Stimulated activated CD8-positive, alpha-beta memory T cell treated with anti-CD3 and anti-CD28 coated beads, Interleukin-7, amount 100 ng/mL, for 4 hours (primary cell): ENCODE measurements around the gene WNT3A.

Experiments used
- DNase-seq, 2 donors: peaks; one replicate each; pipeline ENCODE4 v3.0.0-alpha.2; 2020; ENCODE audit warnings: low read depth in 2 of 2

The WNT3A gene

DNA sequence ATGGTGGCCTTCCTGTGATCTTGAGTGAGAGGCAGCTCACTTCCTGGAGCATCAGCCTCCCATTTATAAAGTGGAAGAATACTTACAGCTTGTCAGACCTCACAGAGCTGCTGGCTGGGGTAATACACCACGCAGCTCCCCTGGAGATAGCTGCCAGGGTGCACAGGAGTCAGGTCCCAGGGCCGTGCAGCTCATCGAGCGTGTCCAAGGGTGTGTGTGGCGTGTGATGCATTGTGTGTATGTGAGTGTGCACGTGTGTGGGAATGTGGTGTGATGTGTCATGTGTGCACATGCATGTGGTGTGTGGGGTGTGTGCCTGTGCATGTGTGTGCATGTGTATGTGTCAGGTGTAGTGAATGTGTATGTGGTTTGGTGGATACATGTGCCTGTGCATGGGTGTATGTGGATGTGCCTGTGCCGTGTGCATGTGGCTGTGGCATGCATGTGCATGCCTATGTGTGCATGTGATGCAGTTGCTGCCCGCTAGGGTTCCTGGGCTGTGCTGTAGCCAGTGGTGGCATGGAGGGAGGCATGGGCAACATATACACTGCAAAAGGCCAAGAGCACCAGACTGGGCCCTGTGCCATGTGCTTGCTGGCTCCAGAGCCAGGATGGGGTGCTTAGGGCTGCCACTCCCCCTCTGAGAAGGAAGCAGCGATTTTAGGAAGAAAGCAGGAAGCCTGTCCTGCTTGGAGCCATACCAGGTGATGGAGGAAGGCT lies 24.6 kb downstream of the WNT3A start:
- DNase-seq, result no peak

DNA sequence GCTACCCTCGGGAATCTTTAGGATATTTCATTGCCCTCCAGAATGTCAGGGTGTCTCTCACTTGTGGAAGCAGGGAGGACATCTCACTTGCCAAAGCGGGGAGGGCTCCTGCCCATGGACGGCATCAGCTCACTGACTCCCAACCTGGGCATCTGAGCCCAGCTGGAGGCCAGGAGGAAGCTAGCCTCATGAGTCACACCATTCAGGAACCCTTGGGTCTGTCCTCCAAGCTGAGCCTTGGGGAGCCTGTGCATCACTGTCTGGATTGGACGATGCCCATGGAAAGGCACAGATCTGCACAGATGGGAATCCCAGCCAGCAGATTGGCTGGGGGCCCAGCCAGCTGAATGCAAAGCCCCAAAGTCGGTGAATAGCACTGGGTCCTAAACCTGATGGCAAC lies 25.2 kb downstream of the WNT3A start:
- DNase-seq, result no peak

DNA sequence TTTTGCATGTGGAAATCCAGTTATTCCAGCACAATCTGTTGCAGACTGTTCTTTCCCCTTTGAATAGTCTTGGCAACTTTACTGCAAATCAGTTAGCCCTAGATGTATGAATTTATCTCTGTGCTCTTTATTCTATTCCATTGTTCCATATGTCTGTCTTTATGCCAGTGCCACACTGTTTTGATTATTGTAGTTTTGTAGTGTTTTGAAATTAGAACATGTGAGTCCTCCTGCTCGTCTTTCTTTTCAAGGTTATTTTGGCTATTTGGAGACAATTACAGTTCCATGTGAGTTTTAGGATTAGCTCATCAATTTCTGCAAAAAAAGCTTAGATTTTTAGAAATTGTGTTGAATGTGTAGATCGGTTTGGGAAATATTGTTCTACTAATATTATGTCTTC lies 26.6 kb downstream of the WNT3A start:
- no peak for DNase-seq

DNA sequence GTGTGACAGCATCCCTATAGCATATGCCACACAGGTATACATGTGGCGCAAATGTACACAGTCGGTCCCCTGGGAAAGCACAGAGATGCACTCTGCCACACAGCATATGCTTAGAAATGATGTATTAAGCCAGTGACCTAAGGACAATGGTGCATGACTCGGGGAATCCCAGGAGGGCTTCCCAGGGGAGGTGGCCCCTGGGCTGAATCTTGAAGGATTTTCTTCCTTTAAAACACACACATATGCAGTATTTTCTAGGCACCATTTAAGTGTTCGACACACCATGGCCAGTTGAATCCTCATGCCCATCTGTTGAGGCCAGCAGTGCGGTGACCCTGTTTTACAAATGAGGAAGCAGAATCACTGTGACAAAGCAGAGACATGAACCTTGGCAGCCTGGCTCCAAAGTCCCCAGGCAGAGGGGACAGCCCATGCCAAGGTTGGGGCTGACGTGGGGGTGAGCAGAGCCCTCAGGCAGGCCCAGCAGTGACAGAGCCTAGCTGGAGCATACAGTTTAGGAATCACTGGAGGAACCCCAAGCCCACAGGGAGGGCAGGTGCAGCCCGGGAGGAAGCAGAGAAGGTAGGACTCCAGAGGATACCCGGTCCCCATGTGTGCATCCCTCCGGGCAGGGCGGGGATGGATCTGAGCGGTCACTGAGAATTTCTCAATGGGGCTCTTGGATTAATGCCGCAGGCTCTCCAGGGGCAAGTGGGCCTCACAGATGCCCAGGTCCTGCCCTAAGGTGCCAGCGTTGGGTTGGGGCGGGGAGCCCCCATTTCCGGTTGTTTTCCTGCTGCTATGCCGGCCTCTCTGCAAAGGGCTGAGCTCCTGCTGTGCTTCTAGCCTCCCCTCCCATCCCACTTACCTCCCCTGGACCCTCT lies 28.4 kb downstream of the WNT3A start:
- DNase-seq, result no peak

DNA sequence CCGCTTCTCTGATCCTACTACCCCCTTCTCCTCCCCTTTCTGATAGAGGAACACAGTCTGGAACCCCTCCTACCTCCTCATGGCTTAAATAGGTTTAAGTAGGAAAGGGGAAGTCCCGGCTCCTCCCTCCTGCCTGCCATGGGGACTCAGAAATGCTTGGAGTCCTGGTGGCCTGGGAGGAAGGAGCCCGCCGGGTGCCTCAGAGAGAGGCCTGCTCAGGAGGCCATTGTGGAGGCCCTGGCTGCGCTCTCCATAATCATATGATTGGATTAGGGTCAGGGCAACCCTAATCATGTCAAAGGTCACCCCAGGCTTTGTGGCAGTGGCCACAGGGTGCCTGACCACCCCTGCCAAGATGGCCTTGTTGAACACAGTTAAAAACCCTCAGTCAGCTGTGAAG lies 29.0 kb downstream of the WNT3A start:
- no peak for DNase-seq

DNA sequence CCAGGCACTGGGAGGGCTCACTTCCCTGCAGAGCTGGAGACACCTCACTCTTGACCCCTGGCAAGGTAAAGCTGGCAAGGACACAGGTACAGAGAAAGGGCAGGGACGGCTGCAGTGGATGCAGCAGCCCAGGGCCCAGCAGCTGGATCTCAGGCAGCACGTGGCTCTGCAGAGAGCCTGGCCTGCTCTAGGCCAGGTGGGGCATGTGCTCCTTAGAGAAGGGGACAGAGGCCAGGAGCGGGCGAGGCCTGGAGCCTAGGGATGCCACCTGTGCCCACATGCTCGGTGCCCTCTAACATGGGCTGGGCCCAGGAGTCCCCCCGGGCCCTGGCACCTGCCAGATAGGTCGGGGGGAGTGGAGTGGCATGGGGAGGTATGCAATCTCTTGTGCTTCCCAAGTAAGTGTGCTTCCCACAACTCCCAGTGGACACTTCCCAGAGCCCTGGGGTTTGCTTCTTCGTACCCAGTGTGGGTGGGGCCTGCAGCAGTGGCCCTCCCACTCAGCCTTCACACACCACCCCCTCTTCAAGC lies 30.0 kb downstream of the WNT3A start:
- DNase-seq, result no peak

DNA sequence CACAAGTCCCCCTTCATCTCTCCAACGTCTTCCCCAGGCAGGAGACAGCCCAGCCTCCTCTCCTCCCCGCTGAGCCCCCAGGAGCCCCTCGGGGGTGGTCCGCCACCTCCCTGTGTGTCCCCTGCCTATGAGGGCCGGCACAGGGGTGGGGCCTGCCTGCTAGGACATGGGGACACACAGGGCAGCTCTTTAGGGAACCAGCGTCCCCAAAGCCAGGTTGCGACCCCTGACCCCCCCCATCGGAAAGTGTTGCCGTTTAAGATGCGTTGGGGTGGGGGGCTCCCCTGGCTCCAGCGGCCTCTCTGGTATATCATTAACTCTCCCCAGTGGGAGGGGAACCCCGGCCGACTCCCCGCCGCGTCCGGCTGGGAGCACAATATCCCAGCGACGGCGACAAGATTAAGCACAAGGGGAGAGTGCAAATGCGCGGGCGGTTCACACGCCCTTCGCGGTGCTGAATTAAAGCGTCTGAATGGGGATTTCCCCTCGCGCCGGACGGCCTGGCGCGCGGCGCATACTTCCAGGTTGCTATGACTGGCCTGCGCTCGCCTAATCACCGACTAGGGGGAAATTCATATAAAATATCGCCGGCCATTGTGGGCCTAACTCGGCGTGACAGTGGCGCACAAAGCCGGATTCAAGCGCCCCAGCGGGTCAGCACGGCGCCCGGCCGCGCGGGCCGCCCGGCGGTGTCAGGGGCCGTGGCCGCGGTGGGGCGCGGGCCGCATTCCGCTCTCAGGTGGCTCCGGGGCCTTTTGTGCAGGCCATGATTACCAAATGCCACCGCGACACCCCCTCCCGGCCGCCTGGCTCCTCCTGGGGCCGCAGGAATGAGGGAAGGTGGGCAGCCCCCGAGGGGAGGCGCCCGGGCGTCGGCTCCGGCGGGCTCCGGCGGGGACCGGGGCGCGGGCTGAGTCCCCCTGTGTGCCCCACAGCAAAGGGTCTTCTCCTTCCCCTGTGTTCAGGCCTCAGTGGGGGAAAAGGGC lies 30.9 kb downstream of the WNT3A start:
- DNase-seq, result peak in 1 of 2 donors; percentile 18

DNA sequence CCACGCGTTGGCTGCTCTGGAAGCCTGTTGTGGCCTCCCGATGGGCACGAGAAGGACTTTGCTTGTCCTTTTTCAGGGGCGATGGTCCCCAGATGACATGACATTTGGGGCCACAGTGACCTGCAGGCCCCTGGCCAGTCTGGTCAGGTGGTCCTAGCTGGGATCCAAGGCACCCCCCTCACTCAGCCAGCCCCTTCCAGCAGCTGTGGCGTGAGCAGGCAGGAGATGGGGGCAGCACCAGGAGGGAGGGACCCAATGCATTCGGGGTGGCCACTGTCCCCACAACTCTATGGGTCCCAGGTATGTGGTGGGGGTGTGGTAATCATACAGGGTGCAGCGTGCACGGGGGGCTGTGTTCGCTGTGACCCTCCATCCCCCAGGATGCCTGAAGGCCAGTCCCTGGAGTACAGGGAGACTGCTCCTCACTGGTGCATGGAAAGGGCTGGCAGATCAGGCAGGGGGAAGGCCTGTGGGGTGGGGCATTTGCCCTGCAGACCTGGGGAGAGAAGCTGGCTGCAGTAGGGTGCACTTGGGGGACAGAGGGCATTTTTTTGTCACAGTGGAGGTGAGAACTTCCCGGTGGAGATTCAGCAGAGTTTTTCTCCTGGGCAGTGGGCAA lies 31.7 kb downstream of the WNT3A start:
- DNase-seq, result no peak

DNA sequence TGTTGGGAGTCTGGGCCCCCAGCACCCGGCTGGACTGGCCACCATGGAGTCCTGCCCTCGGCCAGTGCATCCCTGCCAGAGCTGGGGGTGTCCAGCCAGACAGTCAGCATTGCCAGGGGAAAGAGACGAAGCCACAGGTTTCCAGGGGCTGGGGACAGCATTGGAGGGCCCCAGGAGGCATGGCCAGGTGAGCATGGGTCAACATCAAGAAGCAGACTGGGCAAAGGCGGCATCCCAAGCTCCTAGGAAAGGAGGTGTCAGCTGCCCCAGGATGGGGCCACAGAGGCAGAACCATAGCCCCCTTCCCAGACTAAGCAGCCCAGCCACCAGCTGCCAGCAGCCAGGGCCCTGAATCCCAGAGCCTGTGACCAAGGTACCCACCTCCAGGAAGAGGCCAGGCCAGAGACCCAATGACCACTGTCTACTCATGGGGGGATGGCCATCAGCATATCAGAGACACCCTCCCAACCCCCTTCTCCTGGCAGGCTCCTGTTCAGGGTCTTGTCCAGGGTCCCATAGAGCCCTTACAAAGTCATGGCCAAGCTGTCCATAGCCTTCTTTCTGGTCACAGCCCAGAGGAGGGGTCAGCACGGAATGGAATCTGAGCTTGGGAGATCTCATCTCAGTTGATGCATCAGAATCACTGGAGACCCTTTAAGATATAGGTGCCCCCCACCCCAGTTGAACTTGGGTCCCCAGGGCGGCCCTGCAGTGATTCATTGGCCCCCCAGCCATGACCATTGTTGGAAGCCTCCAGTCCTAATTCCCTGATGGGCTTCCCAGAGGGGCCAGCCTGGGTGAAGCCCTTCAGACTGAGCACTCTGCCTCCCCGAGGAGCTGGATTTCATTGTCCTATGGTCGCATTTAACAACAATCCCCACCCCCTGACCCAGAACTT lies 32.5 kb downstream of the WNT3A start:
- no peak for DNase-seq

DNA sequence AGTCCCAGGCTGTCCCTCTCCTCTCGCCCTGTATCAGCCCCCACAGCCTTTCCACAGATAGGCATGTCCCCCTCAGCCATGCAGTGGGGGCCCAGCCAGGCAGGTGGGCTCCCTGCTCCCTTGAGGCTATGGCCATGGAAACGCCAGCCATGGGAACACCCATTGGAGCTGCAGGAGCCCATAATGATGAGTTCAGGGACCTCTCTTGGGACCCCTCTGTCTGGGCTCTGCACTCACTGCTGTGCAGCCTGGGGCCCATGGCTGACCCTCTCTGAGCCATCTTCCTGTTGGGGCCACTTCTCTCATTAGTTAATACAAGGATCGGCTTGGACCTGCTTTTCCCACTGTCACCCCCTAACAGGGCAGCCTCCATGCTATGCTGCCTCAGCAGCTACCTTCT lies 33.2 kb downstream of the WNT3A start:
- DNase-seq, result no peak

DNA sequence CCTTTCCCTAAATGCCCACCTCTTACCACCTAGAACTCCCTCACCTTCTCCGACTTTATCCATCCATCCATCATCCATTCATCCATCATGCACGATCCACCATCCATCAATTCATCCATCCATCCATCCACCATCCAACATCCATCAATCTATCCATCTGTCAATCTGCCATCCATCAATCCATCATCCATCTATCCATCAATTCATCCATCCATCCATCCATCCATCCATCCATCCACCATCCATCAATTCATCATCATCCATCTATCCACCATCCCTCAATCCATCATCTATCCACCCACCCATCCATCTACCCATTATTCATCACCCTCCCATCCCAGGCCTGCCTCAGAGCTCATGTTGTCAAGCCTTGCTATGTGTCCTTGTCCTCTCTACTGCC lies 34.5 kb downstream of the WNT3A start:
- DNase-seq, result no peak

DNA sequence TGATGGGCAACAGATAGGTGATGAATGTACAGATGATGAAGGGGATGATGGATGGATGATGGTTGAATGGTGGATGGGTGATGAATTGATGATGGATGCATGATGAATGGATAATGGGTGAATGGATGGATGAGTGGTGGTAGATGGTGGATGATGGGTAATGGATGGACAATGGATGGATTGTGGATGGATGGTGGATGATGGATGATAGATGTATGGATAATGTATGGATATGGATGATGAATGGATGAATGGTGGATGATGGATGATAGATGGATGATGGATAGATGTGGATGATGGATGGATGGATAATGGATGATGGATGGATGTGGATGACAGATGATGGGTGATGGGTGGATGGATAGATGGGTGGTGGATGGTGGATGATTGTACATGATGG lies 35.7 kb downstream of the WNT3A start:
- DNase-seq, result no peak

DNA sequence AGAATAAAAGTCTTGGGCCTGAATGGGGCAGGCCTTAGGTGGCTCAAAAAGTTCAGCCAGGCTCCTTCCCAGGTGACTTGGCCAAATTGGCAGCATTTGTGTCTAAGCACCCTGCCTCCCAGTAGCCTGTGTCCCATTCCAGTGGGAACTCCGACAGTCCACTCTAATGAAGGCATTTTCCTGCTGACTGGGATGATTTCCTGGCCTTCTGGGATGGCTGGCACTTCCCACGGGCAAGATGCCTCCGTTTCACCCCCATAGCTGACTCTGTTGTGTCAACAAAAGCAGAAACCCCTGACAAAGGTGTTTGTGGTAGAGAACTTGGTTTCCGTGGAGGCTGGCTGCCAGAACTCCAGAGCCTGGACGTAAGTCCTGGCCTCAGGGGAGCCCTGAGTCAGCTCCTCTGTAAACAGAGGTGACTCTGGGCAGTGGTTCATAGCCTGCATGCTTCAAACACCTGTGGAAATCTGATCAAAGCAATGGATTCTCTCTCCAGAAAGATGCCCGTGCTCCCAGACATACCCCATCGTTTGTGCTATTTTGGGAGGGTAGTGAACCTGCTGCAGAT lies 36.6 kb downstream of the WNT3A start:
- no peak for DNase-seq

DNA sequence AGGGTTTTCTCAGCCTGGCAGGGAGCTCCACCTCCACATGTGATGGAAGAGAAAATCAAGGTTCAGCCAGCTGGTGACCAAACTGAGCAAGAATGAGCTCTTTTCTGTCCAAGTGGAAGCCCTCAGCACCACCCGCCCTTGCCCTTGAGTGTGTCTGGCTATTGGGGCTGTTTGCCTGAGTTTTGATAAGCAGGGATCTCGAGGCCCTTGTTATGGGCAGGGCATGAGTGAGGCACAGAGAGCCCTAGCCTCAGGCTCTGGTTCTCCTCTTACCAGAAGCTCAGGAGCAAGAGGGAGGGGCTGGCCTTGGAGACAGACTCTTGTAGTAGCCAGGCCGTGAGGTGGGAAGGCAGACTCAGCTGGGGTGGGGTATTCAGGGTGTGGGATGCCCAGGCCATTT lies 38.2 kb downstream of the WNT3A start:
- DNase-seq, result no peak

DNA sequence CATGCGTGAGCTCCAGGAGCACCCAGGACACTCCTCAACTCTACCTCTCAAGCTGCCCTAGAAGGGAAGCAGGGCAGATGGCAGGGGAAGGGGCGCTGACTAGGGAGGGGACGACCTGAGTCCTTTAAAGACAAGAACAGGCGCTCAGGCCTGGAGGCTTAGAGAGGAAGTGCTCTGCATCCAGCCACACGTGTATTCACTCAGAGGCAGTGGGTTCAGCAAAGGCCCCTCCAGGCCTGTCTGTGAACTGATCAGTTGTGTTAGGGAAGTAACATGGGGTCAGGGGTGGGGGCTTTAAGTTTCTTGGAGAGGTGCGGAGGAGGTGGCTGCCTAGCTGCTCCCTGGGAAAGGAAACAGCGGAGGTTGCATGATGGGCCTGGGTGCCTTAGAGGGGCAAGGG lies 38.6 kb downstream of the WNT3A start:
- no peak for DNase-seq

DNA sequence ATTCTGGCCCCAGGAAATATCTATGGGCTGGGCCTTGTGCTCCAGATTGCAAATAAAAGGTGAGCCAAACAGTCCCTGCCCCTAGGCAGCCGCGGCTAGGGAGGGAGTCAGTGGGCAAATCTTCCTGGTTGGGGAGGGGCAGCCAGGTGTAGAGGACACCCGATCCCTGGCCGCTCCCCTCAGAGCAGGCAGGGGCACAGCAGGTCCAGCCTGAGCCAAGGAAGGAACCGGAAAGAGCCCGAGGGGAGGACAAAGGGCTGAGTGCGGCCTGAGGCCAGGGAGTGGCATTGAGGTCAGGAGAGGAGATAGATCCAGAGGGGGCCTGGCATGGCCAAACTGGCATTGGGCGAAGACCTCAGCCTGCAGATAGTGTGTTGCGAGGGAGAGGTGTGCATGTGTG lies 39.1 kb downstream of the WNT3A start:
- no peak for DNase-seq

DNA sequence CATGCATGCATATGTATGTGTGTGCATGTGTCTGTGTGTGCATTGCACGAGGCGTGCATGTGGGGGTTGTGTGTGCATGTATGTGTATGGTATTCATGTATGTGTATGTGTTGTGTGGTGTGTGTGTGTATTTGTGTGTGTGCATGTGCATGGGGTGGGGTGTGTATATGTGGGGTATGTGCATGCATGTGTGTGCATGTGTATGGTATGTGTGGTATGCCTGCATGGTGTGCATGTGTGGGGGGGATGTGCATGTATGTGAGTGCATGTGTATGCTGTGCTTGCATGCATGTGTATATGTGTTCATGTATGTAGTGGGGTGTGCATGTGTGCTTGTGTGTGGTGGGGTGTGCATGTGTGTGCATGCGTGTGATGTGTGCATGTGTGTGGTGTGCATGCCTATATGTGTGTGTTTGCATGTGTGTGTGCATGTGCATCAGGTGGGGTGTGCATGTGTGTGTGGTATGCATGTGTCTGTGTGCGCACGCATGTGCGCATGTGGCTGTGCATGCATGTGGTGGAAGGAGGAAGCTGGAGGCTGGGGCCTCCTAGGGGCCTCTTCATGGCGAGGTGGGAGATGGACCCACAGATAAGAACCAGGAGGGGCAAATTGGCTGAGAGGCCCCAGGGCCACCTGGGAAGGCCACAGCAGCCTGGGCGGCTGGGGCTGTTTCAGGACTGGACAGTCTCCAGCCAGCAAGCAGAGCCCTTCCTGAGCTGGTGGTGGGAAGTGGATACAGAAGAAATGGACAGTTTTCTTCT lies 39.8 kb downstream of the WNT3A start:
- DNase-seq, result no peak

DNA sequence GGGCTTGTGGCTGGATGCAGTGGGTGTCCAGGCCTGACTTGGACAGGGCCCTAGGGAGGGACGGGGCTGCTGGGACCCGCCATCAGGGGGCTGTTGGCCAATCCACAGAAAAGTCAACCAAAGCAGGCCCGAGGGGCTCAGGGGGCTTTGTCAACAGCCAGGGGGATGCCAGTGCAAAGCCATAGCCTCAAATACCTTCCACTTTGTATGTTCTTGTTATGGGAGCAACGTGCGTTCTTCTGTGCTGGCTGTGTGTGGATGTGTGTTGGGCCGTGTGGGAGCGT lies 40.3 kb downstream of the WNT3A start:
- DNase-seq, result no peak

DNA sequence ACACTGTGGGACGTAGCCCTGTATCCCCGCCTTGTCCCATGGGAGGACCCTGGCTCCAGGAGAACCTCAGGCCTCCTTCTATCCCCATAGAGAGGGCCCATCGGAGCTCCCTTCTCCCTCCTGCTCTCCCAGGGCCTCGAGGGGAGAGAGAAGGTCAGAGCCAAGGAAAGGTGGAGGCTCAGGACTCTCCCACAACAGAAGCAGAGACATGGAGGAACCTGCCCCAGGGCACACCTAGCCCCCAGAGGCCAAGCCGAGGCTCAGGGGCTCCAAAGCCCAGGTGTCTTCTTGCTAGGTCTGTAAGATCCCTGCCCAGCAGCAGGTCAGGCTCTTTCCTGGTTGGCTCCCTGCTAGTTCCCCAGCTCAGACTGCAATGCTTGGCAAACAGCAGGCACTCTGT lies 41.3 kb downstream of the WNT3A start:
- DNase-seq, result no peak
